ENCODE results near the gene SOX30.

SOX30 gene

GRCh38 chr5:157602505-157602904 lies 49.7 kb downstream of the SOX30 start:
- H3K4me1 ChIP-seq (ENCODE audit: insufficient read depth, low read length), result no peaks in the 10 kb centered on the region

GRCh38 chr5:157600252-157600651 lies 52.0 kb downstream of the SOX30 start:
- H3K36me3 ChIP-seq (ENCODE audit: insufficient read depth, low read length), result no peaks in the 10 kb centered on the region
- H3K4me1 ChIP-seq (ENCODE audit: insufficient read depth, low read length), result no peaks in the 10 kb centered on the region
- 91% methylated on average over 1 of the region's 1 CpG for WGBS
- H3K9me3 ChIP-seq (ENCODE audit: insufficient read depth, low read depth, low read length), result no peaks in the 10 kb centered on the region
- no peak overlapping the region for H3K9ac ChIP-seq (ENCODE audit: low read depth, low read length)
- H3K27me3 ChIP-seq (ENCODE audit: insufficient read depth, low read length), result no peaks in the 10 kb centered on the region
- no peak overlapping the region for H3K4me3 ChIP-seq (ENCODE audit: low read length)
- no peak overlapping the region for H3K27ac ChIP-seq (ENCODE audit: low read depth, low read length)

More at GRCh38 chr5:157602505-157602904, 49.7 kb downstream of the SOX30 start:
- no peaks in the 10 kb centered on the region for H3K36me3 ChIP-seq (ENCODE audit: insufficient read depth, low read length)
- no peak overlapping the region for H3K9ac ChIP-seq (ENCODE audit: low read depth, low read length)
- no peaks in the 10 kb centered on the region for H3K27me3 ChIP-seq (ENCODE audit: insufficient read depth, low read length)
- no peak overlapping the region for H3K27ac ChIP-seq (ENCODE audit: low read depth, low read length)
- H3K4me3 ChIP-seq (ENCODE audit: low read length), result no peak overlapping the region
- H3K9me3 ChIP-seq (ENCODE audit: insufficient read depth, low read depth, low read length), result no peaks in the 10 kb centered on the region
- 93% methylated on average over 4 of the region's 4 CpGs for WGBS

GRCh38 chr5:157599565-157599964 lies 52.7 kb downstream of the SOX30 start:
- Histone ChIP-seq H3K4me1 (ENCODE audit: insufficient read depth, low read length) (no peaks in the 10 kb centered on the region), H3K27me3 (ENCODE audit: insufficient read depth, low read length) (no peaks in the 10 kb centered on the region), H3K9me3 (ENCODE audit: insufficient read depth, low read depth, low read length) (no peaks in the 10 kb centered on the region), H3K36me3 (ENCODE audit: insufficient read depth, low read length) (no peaks in the 10 kb centered on the region), H3K9ac (ENCODE audit: low read depth, low read length) (no peak overlapping the region), H3K27ac (ENCODE audit: low read depth, low read length) (no peak overlapping the region), H3K4me3 (ENCODE audit: low read length) (no peak overlapping the region)
- WGBS, result no CpG with 5 or more reads among the region's 3 CpGs

GRCh38 chr5:157598350-157598936 lies 53.8 kb downstream of the SOX30 start:
- no peak overlapping the region for H3K27ac ChIP-seq (ENCODE audit: low read depth, low read length)

GRCh38 chr5:157597277-157597676 lies 55.0 kb downstream of the SOX30 start:
- WGBS, result no CpG with 5 or more reads among the region's 1 CpG
- no peaks in the 10 kb centered on the region for H3K4me1 ChIP-seq (ENCODE audit: insufficient read depth, low read length)
- no peak overlapping the region for H3K27ac ChIP-seq (ENCODE audit: low read depth, low read length)
- H3K9ac ChIP-seq (ENCODE audit: low read depth, low read length), result no peak overlapping the region
- H3K27me3 ChIP-seq (ENCODE audit: insufficient read depth, low read length), result no peaks in the 10 kb centered on the region
- no peaks in the 10 kb centered on the region for H3K36me3 ChIP-seq (ENCODE audit: insufficient read depth, low read length)
- no peaks in the 10 kb centered on the region for H3K9me3 ChIP-seq (ENCODE audit: insufficient read depth, low read depth, low read length)
- no peak overlapping the region for H3K4me3 ChIP-seq (ENCODE audit: low read length)

More at GRCh38 chr5:157598350-157598936, 53.8 kb downstream of the SOX30 start:
- Histone ChIP-seq H3K36me3 (ENCODE audit: insufficient read depth, low read length) (no peaks in the 10 kb centered on the region), H3K9me3 (ENCODE audit: insufficient read depth, low read depth, low read length) (no peaks in the 10 kb centered on the region), H3K4me3 (ENCODE audit: low read length) (no peak overlapping the region), H3K27me3 (ENCODE audit: insufficient read depth, low read length) (no peaks in the 10 kb centered on the region), H3K9ac (ENCODE audit: low read depth, low read length) (no peak overlapping the region), H3K4me1 (ENCODE audit: insufficient read depth, low read length) (no peaks in the 10 kb centered on the region)
- no CpG with 5 or more reads among the region's 2 CpGs for WGBS

GRCh38 chr5:157596487-157596886 lies 55.8 kb downstream of the SOX30 start:
- Histone ChIP-seq H3K36me3 (ENCODE audit: insufficient read depth, low read length) (no peaks in the 10 kb centered on the region), H3K9me3 (ENCODE audit: insufficient read depth, low read depth, low read length) (no peaks in the 10 kb centered on the region), H3K4me3 (ENCODE audit: low read length) (no peak overlapping the region), H3K27ac (ENCODE audit: low read depth, low read length) (no peak overlapping the region), H3K27me3 (ENCODE audit: insufficient read depth, low read length) (no peaks in the 10 kb centered on the region), H3K4me1 (ENCODE audit: insufficient read depth, low read length) (no peaks in the 10 kb centered on the region), H3K9ac (ENCODE audit: low read depth, low read length) (no peak overlapping the region)
- WGBS, result 91% methylated on average over 5 of the region's 5 CpGs

- Histone ChIP-seq H3K27me3 (ENCODE audit: insufficient read depth, low read length) (no peaks in the 10 kb centered on the region), H3K9me3 (ENCODE audit: insufficient read depth, low read depth, low read length) (no peaks in the 10 kb centered on the region), H3K36me3 (ENCODE audit: insufficient read depth, low read length) (no peaks in the 10 kb centered on the region), H3K4me3 (ENCODE audit: low read length) (no peak overlapping the region), H3K9ac (ENCODE audit: low read depth, low read length) (no peak overlapping the region), H3K27ac (ENCODE audit: low read depth, low read length) (no peak overlapping the region), H3K4me1 (ENCODE audit: insufficient read depth, low read length) (no peaks in the 10 kb centered on the region)
- 89% methylated on average over 2 of the region's 2 CpGs for WGBS
Observed at GRCh38 chr5:157594675-157595459, 57.4 kb downstream of the SOX30 start.

- Histone ChIP-seq H3K27ac (ENCODE audit: low read depth, low read length) (no peak overlapping the region), H3K27me3 (ENCODE audit: insufficient read depth, low read length) (no peaks in the 10 kb centered on the region), H3K36me3 (ENCODE audit: insufficient read depth, low read length) (no peaks in the 10 kb centered on the region), H3K4me1 (ENCODE audit: insufficient read depth, low read length) (no peaks in the 10 kb centered on the region), H3K9ac (ENCODE audit: low read depth, low read length) (no peak overlapping the region), H3K9me3 (ENCODE audit: insufficient read depth, low read depth, low read length) (no peaks in the 10 kb centered on the region), H3K4me3 (ENCODE audit: low read length) (no peak overlapping the region)
Observed at GRCh38 chr5:157594257-157594656, 58.0 kb downstream of the SOX30 start.

- H3K9ac ChIP-seq (ENCODE audit: low read depth, low read length), result no peak overlapping the region
- H3K27me3 ChIP-seq (ENCODE audit: insufficient read depth, low read length), result no peaks in the 10 kb centered on the region
- no peaks in the 10 kb centered on the region for H3K4me1 ChIP-seq (ENCODE audit: insufficient read depth, low read length)
- H3K9me3 ChIP-seq (ENCODE audit: insufficient read depth, low read depth, low read length), result no peaks in the 10 kb centered on the region
- no peak overlapping the region for H3K27ac ChIP-seq (ENCODE audit: low read depth, low read length)
- H3K4me3 ChIP-seq (ENCODE audit: low read length), result no peak overlapping the region
- H3K36me3 ChIP-seq (ENCODE audit: insufficient read depth, low read length), result no peaks in the 10 kb centered on the region
- WGBS, result 90% methylated on average over 6 of the region's 6 CpGs
Observed at GRCh38 chr5:157593052-157593757, 59.0 kb downstream of the SOX30 start.

- Histone ChIP-seq H3K36me3 (ENCODE audit: insufficient read depth, low read length) (no peaks in the 10 kb centered on the region), H3K9me3 (ENCODE audit: insufficient read depth, low read depth, low read length) (no peaks in the 10 kb centered on the region), H3K4me3 (ENCODE audit: low read length) (no peak overlapping the region), H3K27ac (ENCODE audit: low read depth, low read length) (no peak overlapping the region), H3K4me1 (ENCODE audit: insufficient read depth, low read length) (no peaks in the 10 kb centered on the region), H3K9ac (ENCODE audit: low read depth, low read length) (no peak overlapping the region), H3K27me3 (ENCODE audit: insufficient read depth, low read length) (no peaks in the 10 kb centered on the region)
- WGBS, result 100% methylated on average over 2 of the region's 3 CpGs
Observed at GRCh38 chr5:157592594-157592993, 59.6 kb downstream of the SOX30 start.

- H3K4me1 ChIP-seq (ENCODE audit: insufficient read depth, low read length), result no peaks in the 10 kb centered on the region
- no peak overlapping the region for H3K27ac ChIP-seq (ENCODE audit: low read depth, low read length)
- H3K36me3 ChIP-seq (ENCODE audit: insufficient read depth, low read length), result no peaks in the 10 kb centered on the region
- no peaks in the 10 kb centered on the region for H3K27me3 ChIP-seq (ENCODE audit: insufficient read depth, low read length)
- no peaks in the 10 kb centered on the region for H3K9me3 ChIP-seq (ENCODE audit: insufficient read depth, low read depth, low read length)
- no peak overlapping the region for H3K9ac ChIP-seq (ENCODE audit: low read depth, low read length)
- no peak overlapping the region for H3K4me3 ChIP-seq (ENCODE audit: low read length)
Observed at GRCh38 chr5:157590478-157590877, 61.8 kb downstream of the SOX30 start.
